HepG2 (cell line): ENCODE measurements around the gene BCL2L13. TPM values are rescaled to one million over a fixed set of nuclear protein-coding genes. Genes with fewer than 3 reads are reported as not detected.

Experiments used
- ATAC-seq: fragments of 200-7000 bp; cut with Tn5 transposase; 3 replicates; pipeline ENCODE4 v1.9.1; 2020; ENCODE audit warnings: mild to moderate bottlenecking, moderate library complexity
- BruUV-seq: library from RNA; stranded (reverse); fragments of 400-500 nt; replicated peaks from 2 replicates; lab custom pipeline; 2021; lab: Mats Ljungman, UMichigan
- CTCF ChIA-PET: fragments of 300-600 bp; formaldehyde crosslinking; extraction: SDS; loops from one replicate; lab custom pipeline; 2021; ENCODE audit warnings: low total read pairs, inconsistent platforms, low intra/inter-chr PET ratio; lab: Yijun Ruan, JAX
- POLR2A ChIA-PET: fragments of 350-600 bp; sonication (Branson Sonifier 250); formaldehyde crosslinking; loops from one replicate; lab custom pipeline; 2020; ENCODE audit warnings: antibody characterized with exemption, inconsistent platforms; lab: Yijun Ruan, JAX
- DNase-seq: peaks from one replicate; pipeline ENCODE4 v3.0.0-alpha.2; 2015; ENCODE audit warnings: low spot score
- FAIRE-seq: peaks from 3 replicates; lab custom pipeline; 2011; peaks lifted over from hg19 to GRCh38; lab: Jason Lieb, UNC
- H2AFZ ChIP-seq: one replicate; pipeline ENCODE4 v1.6.1; 2011; ENCODE audit warnings: low read length, inconsistent platforms
- H3K27ac ChIP-seq: fragments of 300-600 bp; 3 replicates; pipeline ENCODE4 v1.8.0; 2011; ENCODE audit warnings: mixed run types, mild to moderate bottlenecking, mixed read lengths, low read length, inconsistent platforms; ENCODE audit not compliant: insufficient read depth; ENCODE audit errors: extremely low read length
- H3K27me3 ChIP-seq, 2 experiments: fragments of 200-600 bp in 1 of 2; 2 replicates in 1 of 2; 3 replicates in 1 of 2; pipeline versions ENCODE4 v1.6.0 to v1.8.0; 2011; ENCODE audit warnings: low read length in 2 of 2, mild to moderate bottlenecking in 2 of 2, moderate library complexity in 2 of 2, inconsistent platforms in 1 of 2; ENCODE audit not compliant: insufficient read depth in 2 of 2, control insufficient read depth in 1 of 2
- H3K36me3 ChIP-seq, 2 experiments: fragments of 200-600 bp in 1 of 2; replicated peaks in 1 of 2; 2 replicates in 1 of 2; 3 replicates in 1 of 2; pipeline versions ENCODE4 v1.5.1 to v1.8.0; 2011; ENCODE audit warnings: low read length in 2 of 2, inconsistent platforms in 1 of 2; ENCODE audit not compliant: insufficient read depth in 2 of 2, control insufficient read depth in 1 of 2
- H3K4me1 ChIP-seq: 2 replicates; pipeline ENCODE4 v1.5.1; 2012; ENCODE audit warnings: low read length, inconsistent platforms; ENCODE audit not compliant: insufficient read depth
- H3K4me2 ChIP-seq: 2 replicates; pipeline ENCODE4 v1.6.0; 2011; ENCODE audit warnings: low read depth, low read length, inconsistent platforms
- H3K4me3 ChIP-seq, 3 experiments: fragments of 200-600 bp in 1 of 3; sonication (generic), shearing (Covaris generic) in 1 of 3; replicated peaks in 1 of 3; 2 replicates each; pipeline ENCODE4 v1.5.1; 2011 to 2016; ENCODE audit warnings: low read length in 3 of 3, inconsistent platforms in 2 of 3, low read depth in 2 of 3, mild to moderate bottlenecking in 2 of 3, control low read depth in 1 of 3, mixed read lengths in 1 of 3; ENCODE audit not compliant: insufficient read depth in 1 of 3
- H3K79me2 ChIP-seq: one replicate; pipeline ENCODE4 v1.6.1; 2011; ENCODE audit warnings: low read length, inconsistent platforms; ENCODE audit not compliant: insufficient read depth
- H3K9ac ChIP-seq: 2 replicates; pipeline ENCODE4 v1.6.0; 2011; ENCODE audit warnings: mild to moderate bottlenecking, low read depth, low read length, inconsistent platforms; ENCODE audit not compliant: insufficient read depth
- H3K9me3 ChIP-seq: 2 replicates; pipeline ENCODE4 v1.5.1; 2012; ENCODE audit warnings: mild to moderate bottlenecking, low read length
- H4K20me1 ChIP-seq: 2 replicates; pipeline ENCODE4 v1.6.0; 2011; ENCODE audit warnings: inconsistent platforms, mild to moderate bottlenecking, low read length, moderate library complexity; ENCODE audit not compliant: insufficient read depth
- CCDC6 ChIP-seq: sonication (generic); formaldehyde crosslinking; IDR thresholded peaks from 2 replicates; pipeline ENCODE4 v1.8.1; 2022; ENCODE audit warnings: mild to moderate bottlenecking, missing genetic modification reagents, moderate library complexity
- HNRNPH1 ChIP-seq: fragments of 200-400 bp; formaldehyde crosslinking; optimal IDR thresholded peaks from 2 replicates; pipeline ENCODE3; 2017; ENCODE audit warnings: mild to moderate bottlenecking, low read depth, low read length
- NKX3-1 ChIP-seq: sonication (generic); formaldehyde crosslinking; IDR thresholded peaks from 2 replicates; pipeline ENCODE4 v1.5.0; 2020; ENCODE audit warnings: missing genetic modification reagents
- TFDP1 ChIP-seq: IDR thresholded peaks from 2 replicates; pipeline ENCODE4 v1.6.1; 2016; ENCODE audit warnings: missing compliant biosample characterization, missing genetic modification reagents, borderline replicate concordance
- ZBTB4 ChIP-seq: sonication (generic); formaldehyde crosslinking; IDR thresholded peaks from 2 replicates; pipeline ENCODE4 v1.4.0; 2020; ENCODE audit warnings: missing genetic modification reagents, mild to moderate bottlenecking, borderline replicate concordance
- ZNF24 ChIP-seq: fragments of 450-650 bp; IDR thresholded peaks from 2 replicates; pipeline ENCODE4 v1.6.1; 2017; ENCODE audit warnings: antibody characterized with exemption, mild to moderate bottlenecking
- WGBS: methylation state at CpG from one replicate; pipeline ENCODE4 v1.1.6; 2017; ENCODE audit warnings: low lambda C conversion rate; 5-methylcytosine and 5-hydroxymethylcytosine counted together
- in situ Hi-C: cut with HindIII; loops from 2 replicates; pipeline ENCODE4 v1.10.0; 2017; ENCODE audit warnings: low pct_unique_long_range_greater_than_20kb; ENCODE audit not compliant: extremely low pct_ligation_motif_present
- intact Hi-C: fragments of 100-400 bp; cut with micrococcal nuclease; formaldehyde crosslinking; loops from one replicate; pipeline ENCODE4 v1.10.0; 2022; ENCODE audit not compliant: unreplicated experiment
- polyA plus RNA-seq, 8 experiments: library from polyadenylated mRNA; depleted of rRNA in 3 of 8; stranded (reverse) in 7 of 8; unstranded in 1 of 8; fragments of >200 nt; fragmentation: Illumina TruSeq in 4 of 8; extraction: Trizol in 4 of 8; gene quantifications; 2 replicates each; pipeline versions ENCODE4 v1.2.1 to v1.2.3, GENCODE V29; 2011 to 2016; ENCODE audit warnings: low read depth in 4 of 8, missing spikeins in 1 of 8, mixed read lengths in 1 of 8; ENCODE audit not compliant: insufficient read depth in 1 of 8
- total RNA-seq, 5 experiments: library from RNA; depleted of rRNA; stranded (reverse); fragments of >200 nt; fragmentation: Illumina TruSeq; extraction: Trizol; gene quantifications; 2 replicates each; pipeline ENCODE4 v1.2.3, GENCODE V29; 2016; ENCODE audit warnings: low read depth in 1 of 5
- TF ChIP-seq, protein P1 (sequence below): sonication (generic); formaldehyde crosslinking; IDR thresholded peaks from 2 replicates; pipeline ENCODE4 v1.4.0; 2020; ENCODE audit warnings: missing genetic modification reagents

The BCL2L13 gene
- total and polyA plus RNA-seq, 2 of the 13 experiments (the other 11 are each of a cell fraction or from before 2014, with no cell fraction given), result 13.5 to 14.6 TPM

DNA sequence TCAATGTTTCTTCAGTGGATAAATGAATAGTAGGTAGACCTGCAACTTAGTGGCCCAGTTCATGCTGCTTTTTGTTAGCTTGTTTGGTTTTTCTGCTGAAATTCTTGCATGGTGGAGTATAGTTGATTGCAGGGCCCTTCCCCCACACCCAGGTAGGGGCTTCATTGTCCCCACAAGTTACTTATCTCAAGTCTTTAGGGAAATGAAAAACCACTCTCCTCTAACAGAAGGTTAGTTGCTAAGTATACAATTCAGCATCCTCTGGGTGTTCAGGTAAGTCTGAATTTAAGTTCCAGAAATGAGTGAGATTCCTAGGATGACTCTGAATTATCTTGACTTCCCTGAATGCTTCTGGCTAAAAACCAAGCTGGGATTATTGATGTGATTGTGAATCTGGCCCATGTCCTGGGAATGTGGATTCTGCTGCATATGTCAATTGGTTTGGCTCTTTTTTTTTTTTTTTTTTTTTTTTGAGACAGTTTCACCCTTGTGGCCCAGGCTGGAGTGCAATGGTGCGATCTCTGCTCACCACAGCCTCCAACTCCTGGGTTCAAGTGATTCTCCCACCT is 40.3 kb downstream of the BCL2L13 start (continued):
- no peak for TF ChIP-seq ZBTB4
- TF ChIP-seq, protein P1, sequence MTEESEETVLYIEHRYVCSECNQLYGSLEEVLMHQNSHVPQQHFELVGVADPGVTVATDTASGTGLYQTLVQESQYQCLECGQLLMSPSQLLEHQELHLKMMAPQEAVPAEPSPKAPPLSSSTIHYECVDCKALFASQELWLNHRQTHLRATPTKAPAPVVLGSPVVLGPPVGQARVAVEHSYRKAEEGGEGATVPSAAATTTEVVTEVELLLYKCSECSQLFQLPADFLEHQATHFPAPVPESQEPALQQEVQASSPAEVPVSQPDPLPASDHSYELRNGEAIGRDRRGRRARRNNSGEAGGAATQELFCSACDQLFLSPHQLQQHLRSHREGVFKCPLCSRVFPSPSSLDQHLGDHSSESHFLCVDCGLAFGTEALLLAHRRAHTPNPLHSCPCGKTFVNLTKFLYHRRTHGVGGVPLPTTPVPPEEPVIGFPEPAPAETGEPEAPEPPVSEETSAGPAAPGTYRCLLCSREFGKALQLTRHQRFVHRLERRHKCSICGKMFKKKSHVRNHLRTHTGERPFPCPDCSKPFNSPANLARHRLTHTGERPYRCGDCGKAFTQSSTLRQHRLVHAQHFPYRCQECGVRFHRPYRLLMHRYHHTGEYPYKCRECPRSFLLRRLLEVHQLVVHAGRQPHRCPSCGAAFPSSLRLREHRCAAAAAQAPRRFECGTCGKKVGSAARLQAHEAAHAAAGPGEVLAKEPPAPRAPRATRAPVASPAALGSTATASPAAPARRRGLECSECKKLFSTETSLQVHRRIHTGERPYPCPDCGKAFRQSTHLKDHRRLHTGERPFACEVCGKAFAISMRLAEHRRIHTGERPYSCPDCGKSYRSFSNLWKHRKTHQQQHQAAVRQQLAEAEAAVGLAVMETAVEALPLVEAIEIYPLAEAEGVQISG (CRISPR knock-in tag), result no peak

GRCh38 chr22:17684245-17684644 is 45.7 kb downstream of the BCL2L13 start:
- Histone ChIP-seq H2AFZ (no peak overlapping the region), H3K79me2 (no peaks in the 10 kb centered on the region), H3K4me1 (no peaks in the 10 kb centered on the region), H3K27ac (no peak overlapping the region), H3K9me3 (no peaks in the 10 kb centered on the region), H4K20me1 (no peaks in the 10 kb centered on the region), H3K9ac (no peak overlapping the region), H3K4me2 (no peak overlapping the region), H3K27me3 (no peaks in the 10 kb centered on the region), H3K36me3 (peaks cover 5 to 12% of the 10 kb centered on the region in 2 experiments), H3K4me3 (no peak overlapping the region)
- ChIA-PET CTCF (no interaction called here), POLR2A (no interaction called here)
- 96% methylated on average over 3 of the region's 3 CpGs for WGBS
- FAIRE-seq, result no peak
- intact Hi-C loops (no loop called here), in situ Hi-C loops (no loop called here)
- DNase-seq, result no peak
- BruUV-seq, result no TSS peak
- TF ChIP-seq HNRNPH1, result no peak
- TF ChIP-seq TFDP1, result no peak
- no peak for TF ChIP-seq NKX3-1 (CRISPR knock-in tag)
- TF ChIP-seq CCDC6 (CRISPR knock-in tag), result no peak
- TF ChIP-seq ZNF24, result no peak
- ATAC-seq, result no peak
